ENCODE data around the gene REC114. TPM values are rescaled to one million over a fixed set of nuclear protein-coding genes. Genes with fewer than 3 reads are reported as not detected.

The REC114 gene
- total and polyA plus RNA-seq, 9 donors: 0.14 TPM; not detected in 8

DNA sequence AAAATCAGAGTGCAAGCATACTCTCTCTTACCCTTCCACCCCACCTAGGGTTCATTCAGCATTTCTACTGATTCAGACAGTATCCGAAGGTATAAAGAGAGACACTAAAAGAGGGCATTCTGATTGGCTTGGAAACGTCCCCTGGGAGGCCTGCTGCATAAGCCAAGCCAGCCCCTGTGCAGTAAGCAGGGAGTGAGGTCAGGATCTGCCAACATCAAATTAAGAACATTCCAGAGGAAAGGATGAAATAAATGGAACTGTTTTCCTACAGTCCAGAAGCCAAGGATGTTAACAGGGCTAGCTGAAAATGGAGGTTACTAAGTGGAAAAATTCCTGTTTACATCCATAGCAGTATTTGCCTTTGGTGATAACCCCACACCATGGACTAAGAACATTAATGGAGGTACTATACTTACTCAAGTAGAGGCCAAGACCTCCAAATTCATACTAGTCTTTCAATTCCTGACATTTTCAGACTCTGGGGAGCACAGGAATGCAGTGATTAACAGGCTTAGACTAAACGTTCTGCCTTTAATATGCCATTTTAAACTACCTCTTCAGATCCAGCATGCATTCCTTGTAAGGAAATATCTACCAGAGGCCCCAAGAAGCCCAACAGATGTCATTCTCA, 155.7 kb downstream of the REC114 start:
- H3K36me3 ChIP-seq (ENCODE audit: control insufficient read depth, insufficient read depth, low read length): no peaks in the 10 kb centered on the region
- H3K4me3 ChIP-seq (ENCODE audit: low read length): no peak overlapping the region
- no peaks in the 10 kb centered on the region for H3K27me3 ChIP-seq (ENCODE audit: control insufficient read depth, insufficient read depth, low read length)
- DNase-seq: peak; percentile 35
- no peak overlapping the region for H3K27ac ChIP-seq (ENCODE audit: low read length)
- no peaks in the 10 kb centered on the region for H3K9me3 ChIP-seq (replicated peaks; ENCODE audit: control insufficient read depth, low read depth, low read length)
- peaks cover 47% of the 10 kb centered on the region for H3K4me1 ChIP-seq (ENCODE audit: control insufficient read depth, insufficient read depth, low read length)
- WGBS (ENCODE audit: insufficient coverage): no CpG with 5 or more reads among the region's 3 CpGs

DNA sequence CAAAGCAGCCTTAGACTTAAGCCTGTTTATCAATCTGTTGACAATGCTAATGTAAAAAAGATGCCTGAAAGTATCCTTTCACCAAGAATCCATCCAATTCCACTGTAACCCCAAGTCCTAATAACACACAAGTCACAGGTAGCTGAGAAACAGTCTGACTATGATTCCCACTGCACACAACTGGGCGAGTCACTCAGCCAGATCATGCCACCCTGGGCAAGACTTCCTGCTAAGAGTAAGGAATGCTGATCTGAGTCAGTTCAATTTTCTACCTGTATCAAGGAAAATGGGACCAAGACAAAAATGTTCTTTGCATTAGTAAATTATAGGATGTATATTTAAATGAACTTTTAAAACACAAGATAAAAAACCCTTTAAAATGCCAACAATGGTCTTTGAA, 157.0 kb downstream of the REC114 start:
- no peak for DNase-seq
- WGBS (ENCODE audit: insufficient coverage): no CpG with 5 or more reads among the region's 1 CpG
- H3K27ac ChIP-seq (ENCODE audit: low read length): no peak overlapping the region

DNA sequence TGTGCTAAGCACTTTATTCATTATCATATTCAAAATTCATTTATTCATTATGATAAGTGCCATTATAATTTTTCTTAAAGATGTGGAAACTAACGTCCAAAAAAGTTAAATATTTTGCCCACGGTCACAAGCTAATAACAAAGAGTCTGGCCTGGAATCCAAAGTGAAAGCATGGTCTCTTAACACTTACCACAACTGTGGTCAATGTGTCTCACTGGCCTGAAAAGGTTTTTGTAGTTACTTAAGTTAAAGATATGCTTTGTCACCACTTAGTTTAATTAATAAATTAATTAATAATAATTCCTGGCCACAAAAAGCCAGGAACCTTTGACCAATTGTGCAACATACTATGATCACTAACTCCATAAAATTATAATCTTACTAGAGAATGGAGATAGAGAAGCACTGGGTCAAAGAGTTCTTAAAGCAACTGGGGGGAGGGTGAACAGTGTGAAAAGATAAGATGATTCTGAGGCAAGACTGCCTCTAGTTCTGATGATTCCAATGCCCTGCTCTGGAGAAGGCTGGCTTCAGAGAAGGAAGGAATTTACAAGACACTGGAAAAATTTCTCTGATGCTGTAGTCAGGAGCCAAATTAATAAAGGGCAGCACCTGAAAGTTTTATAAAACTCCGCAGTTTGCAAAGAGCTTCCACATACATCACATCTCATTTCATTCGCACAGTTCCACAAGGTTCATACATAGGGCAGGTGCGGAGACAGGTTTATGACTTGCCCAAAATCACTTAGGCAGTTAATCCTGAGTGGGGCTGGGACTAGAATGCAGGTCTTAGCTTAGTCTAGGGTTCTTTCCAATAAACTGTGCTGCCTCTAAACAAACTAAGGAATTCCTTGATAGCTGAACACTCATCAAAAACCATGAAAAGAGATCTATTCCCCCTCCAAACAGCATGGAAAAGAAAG, 157.7 kb downstream of the REC114 start:
- peaks cover 45% of the 10 kb centered on the region for H3K4me1 ChIP-seq (ENCODE audit: control insufficient read depth, insufficient read depth, low read length)
- H3K36me3 ChIP-seq (ENCODE audit: control insufficient read depth, insufficient read depth, low read length): no peaks in the 10 kb centered on the region
- no peaks in the 10 kb centered on the region for H3K27me3 ChIP-seq (ENCODE audit: control insufficient read depth, insufficient read depth, low read length)
- no peak for DNase-seq
- H3K27ac ChIP-seq (ENCODE audit: low read length): peak overlapping the region; percentile 90
- no CpG with 5 or more reads among the region's 5 CpGs for WGBS (ENCODE audit: insufficient coverage)
- H3K9me3 ChIP-seq (replicated peaks; ENCODE audit: control insufficient read depth, low read depth, low read length): no peaks in the 10 kb centered on the region
- no peak overlapping the region for H3K4me3 ChIP-seq (ENCODE audit: low read length)

More for the DNA sequence above, 157.0 kb downstream of the REC114 start:
- Histone ChIP-seq H3K4me1 (ENCODE audit: control insufficient read depth, insufficient read depth, low read length) (peaks cover 47% of the 10 kb centered on the region), H3K4me3 (ENCODE audit: low read length) (no peak overlapping the region), H3K36me3 (ENCODE audit: control insufficient read depth, insufficient read depth, low read length) (no peaks in the 10 kb centered on the region), H3K9me3 (replicated peaks; ENCODE audit: control insufficient read depth, low read depth, low read length) (no peaks in the 10 kb centered on the region), H3K27me3 (ENCODE audit: control insufficient read depth, insufficient read depth, low read length) (no peaks in the 10 kb centered on the region)

DNA sequence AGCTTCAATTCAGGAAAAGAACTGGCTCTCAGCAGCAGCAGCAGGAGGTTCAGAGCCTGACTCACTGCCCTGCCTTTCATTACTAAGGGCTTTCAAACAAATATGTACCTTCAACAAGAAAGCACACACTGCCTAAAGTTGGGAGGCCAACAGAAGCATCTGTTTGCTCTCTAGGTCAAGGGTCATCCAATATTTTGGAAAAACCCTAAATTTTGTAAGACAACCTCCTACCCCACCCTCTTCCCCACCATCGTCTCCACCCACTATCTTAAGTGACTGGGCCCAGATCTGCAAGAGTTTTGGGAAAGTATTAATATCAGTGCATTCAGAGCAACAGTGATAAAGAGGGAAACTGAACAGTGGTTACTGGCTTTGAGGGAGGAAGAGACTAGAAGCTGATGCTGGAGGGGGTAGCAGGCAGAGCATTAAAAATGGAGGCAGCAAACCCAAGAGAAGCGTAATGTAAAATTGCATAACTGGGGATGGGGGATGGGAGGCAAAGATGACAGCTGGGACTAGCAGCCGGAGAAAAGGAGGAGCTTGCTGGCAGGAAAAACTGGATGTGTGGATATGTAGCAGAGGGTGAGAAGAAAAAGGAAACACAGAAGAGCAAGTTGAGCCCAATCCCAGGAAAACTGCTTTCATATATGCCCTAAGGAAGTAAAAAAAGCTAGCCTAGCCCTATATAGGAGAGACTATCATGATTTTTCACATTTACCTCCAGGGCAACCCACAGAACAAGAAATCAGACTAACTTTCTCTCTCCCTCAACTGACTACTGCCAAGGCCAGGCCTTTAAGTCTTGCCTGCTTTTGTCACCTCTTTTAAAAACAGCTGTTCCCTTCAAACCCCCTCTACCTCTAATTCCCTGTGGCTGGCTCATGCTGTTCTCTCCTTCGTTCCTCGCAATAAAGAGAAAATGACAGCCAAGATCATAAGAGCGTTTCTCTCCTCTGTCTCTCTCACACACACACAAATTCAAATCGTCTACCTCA, 158.8 kb downstream of the REC114 start:
- whole genome bisulfite sequencing (ENCODE audit: insufficient coverage): 16% methylated on average over 5 of the region's 7 CpGs
- peaks cover 39% of the 10 kb centered on the region for H3K4me1 ChIP-seq (ENCODE audit: control insufficient read depth, insufficient read depth, low read length)

DNA sequence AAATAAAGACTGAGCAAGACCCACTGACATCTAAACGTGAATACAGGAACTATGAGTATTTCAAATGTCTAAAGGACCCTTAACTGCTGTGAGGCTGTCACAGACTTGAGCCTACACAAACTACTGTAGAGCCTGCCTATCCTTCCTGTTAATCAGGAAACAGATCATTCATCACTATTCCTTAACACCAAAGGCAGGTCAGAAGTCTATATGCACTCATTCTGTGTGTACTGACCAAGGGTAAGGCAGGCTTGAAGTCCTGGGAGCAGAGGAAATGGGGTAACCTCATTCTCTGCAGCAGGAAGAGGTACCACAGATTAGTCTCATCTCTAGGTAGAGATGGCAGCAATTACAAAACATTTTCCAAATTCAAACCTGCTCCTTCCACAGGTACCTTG, 159.5 kb downstream of the REC114 start:
- H3K36me3 ChIP-seq (ENCODE audit: control insufficient read depth, insufficient read depth, low read length): no peaks in the 10 kb centered on the region

More for the DNA sequence above, 158.8 kb downstream of the REC114 start:
- Histone ChIP-seq H3K27ac (ENCODE audit: low read length) (peak overlapping the region; percentile 90), H3K4me3 (ENCODE audit: low read length) (no peak overlapping the region), H3K9me3 (replicated peaks; ENCODE audit: control insufficient read depth, low read depth, low read length) (no peaks in the 10 kb centered on the region), H3K36me3 (ENCODE audit: control insufficient read depth, insufficient read depth, low read length) (no peaks in the 10 kb centered on the region), H3K27me3 (ENCODE audit: control insufficient read depth, insufficient read depth, low read length) (no peaks in the 10 kb centered on the region)
- DNase-seq: peak; percentile 90

DNA sequence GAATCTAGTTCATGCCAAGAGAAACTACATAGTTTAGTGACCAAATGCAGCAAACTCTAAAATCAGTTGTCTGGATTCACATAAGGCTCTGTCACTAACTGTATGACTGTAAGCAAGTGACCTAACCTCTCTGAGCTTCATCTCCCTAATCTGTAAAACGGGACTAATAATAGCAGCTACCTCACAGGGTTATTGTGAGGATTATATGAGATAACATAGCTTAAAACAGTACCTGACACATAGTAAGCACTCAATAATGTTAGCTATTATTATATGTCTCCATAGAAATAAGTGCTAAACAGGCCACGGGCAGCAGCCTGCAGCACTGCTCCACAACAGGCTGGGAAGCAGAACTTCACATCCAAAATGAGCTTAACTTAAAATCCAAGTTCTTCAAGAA, 160.0 kb downstream of the REC114 start:
- H3K27ac ChIP-seq (ENCODE audit: low read length): peak overlapping the region; percentile 90
- no peaks in the 10 kb centered on the region for H3K9me3 ChIP-seq (replicated peaks; ENCODE audit: control insufficient read depth, low read depth, low read length)
- WGBS (ENCODE audit: insufficient coverage): no CpG with 5 or more reads among the region's 2 CpGs
- no peaks in the 10 kb centered on the region for H3K27me3 ChIP-seq (ENCODE audit: control insufficient read depth, insufficient read depth, low read length)
- H3K4me3 ChIP-seq (ENCODE audit: low read length): no peak overlapping the region
- H3K36me3 ChIP-seq (ENCODE audit: control insufficient read depth, insufficient read depth, low read length): no peaks in the 10 kb centered on the region
- peaks cover 35% of the 10 kb centered on the region for H3K4me1 ChIP-seq (ENCODE audit: control insufficient read depth, insufficient read depth, low read length)
- no peak for DNase-seq

More for the DNA sequence above, 159.5 kb downstream of the REC114 start:
- WGBS (ENCODE audit: insufficient coverage): 0% methylated on average over 1 of the region's 1 CpG
- DNase-seq: no peak
- Histone ChIP-seq H3K9me3 (replicated peaks; ENCODE audit: control insufficient read depth, low read depth, low read length) (no peaks in the 10 kb centered on the region), H3K27me3 (ENCODE audit: control insufficient read depth, insufficient read depth, low read length) (no peaks in the 10 kb centered on the region), H3K4me3 (ENCODE audit: low read length) (no peak overlapping the region), H3K27ac (ENCODE audit: low read length) (peak overlapping the region; percentile 90), H3K4me1 (ENCODE audit: control insufficient read depth, insufficient read depth, low read length) (peaks cover 36% of the 10 kb centered on the region)

DNA sequence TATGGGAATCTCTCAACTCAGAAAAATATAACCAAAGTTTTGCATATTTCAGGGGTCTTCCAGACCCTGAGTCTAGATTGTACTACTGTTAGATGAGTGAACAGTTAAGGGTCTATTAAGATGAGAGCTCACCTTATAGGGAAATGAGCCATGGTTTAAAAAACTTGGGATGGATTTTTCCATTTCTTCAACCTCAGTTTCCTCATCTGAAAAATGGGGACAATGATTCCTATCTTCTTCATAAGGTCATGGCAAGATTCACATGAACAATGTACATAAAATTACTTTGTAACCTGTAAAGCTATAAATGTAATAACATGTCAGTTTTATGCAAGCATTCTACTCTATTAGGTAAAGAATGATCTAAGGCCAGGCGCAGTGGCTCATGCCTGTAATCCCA, 161.5 kb downstream of the REC114 start:
- H3K36me3 ChIP-seq (ENCODE audit: control insufficient read depth, insufficient read depth, low read length): no peaks in the 10 kb centered on the region
- no CpG with 5 or more reads among the region's 1 CpG for WGBS (ENCODE audit: insufficient coverage)
- H3K9me3 ChIP-seq (replicated peaks; ENCODE audit: control insufficient read depth, low read depth, low read length): no peaks in the 10 kb centered on the region
- no peak overlapping the region for H3K4me3 ChIP-seq (ENCODE audit: low read length)
- H3K27me3 ChIP-seq (ENCODE audit: control insufficient read depth, insufficient read depth, low read length): no peaks in the 10 kb centered on the region
- peaks cover 24% of the 10 kb centered on the region for H3K4me1 ChIP-seq (ENCODE audit: control insufficient read depth, insufficient read depth, low read length)
- no peak for DNase-seq
- H3K27ac ChIP-seq (ENCODE audit: low read length): no peak overlapping the region

DNA sequence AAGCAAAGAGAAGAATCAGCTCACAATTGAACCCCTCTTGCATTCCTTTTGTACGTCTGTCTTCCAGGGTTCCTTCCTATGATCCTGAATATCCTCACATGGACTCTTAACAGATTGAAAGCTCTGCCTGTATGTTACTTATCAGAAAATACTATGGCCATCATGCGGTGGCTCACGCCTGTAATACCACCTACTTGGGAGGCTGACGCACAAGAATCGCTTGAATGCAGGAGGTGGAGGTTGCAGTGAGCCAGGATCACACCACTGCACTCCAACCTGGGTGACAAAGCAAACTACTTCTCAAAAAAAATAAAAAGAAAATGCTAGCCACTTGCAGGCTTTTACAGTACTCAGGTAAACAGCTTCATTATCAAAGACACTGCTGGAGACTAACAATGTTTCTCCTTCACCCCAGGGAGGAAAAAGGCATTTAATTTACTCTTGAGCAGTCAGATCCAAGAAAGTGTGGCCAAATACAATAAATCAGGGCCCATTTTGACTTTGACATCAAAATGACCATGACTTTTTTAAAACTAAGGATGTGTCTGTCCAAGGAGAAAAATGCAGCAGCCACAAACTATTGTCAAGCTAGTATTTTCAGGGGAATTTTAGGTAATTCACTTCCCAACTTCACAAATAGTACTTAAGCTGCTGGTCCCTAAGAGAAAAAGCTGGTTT, 162.9 kb downstream of the REC114 start:
- no peak for DNase-seq
- Histone ChIP-seq H3K27ac (ENCODE audit: low read length) (no peak overlapping the region), H3K27me3 (ENCODE audit: control insufficient read depth, insufficient read depth, low read length) (no peaks in the 10 kb centered on the region), H3K4me1 (ENCODE audit: control insufficient read depth, insufficient read depth, low read length) (peaks cover 22% of the 10 kb centered on the region), H3K9me3 (replicated peaks; ENCODE audit: control insufficient read depth, low read depth, low read length) (no peaks in the 10 kb centered on the region), H3K4me3 (ENCODE audit: low read length) (no peak overlapping the region), H3K36me3 (ENCODE audit: control insufficient read depth, insufficient read depth, low read length) (no peaks in the 10 kb centered on the region)
- 100% methylated on average over 1 of the region's 5 CpGs for WGBS (ENCODE audit: insufficient coverage)

DNA sequence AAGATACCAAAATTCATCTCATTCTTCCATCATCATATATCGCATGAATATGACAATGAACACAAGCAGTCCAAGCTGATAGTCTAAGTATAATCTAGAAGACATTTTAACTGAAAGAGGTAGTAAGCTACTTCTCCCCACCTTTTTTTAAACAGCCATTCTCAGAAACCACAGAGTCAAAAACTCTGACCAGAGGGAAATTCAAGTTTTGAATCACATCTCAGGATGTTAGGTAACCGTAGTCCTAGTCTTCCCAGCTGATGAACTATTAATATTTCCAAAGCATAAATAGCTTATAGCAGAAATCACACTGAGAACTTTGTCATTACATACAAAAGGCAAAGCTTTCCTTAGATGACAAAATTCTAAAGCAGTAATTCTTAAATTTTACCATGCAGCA, 164.4 kb downstream of the REC114 start:
- WGBS (ENCODE audit: insufficient coverage): no CpG with 5 or more reads among the region's 2 CpGs
- no peaks in the 10 kb centered on the region for H3K27me3 ChIP-seq (ENCODE audit: control insufficient read depth, insufficient read depth, low read length)
- H3K27ac ChIP-seq (ENCODE audit: low read length): no peak overlapping the region
- no peak for DNase-seq
- peaks cover 9% of the 10 kb centered on the region for H3K4me1 ChIP-seq (ENCODE audit: control insufficient read depth, insufficient read depth, low read length)
- no peaks in the 10 kb centered on the region for H3K9me3 ChIP-seq (replicated peaks; ENCODE audit: control insufficient read depth, low read depth, low read length)
- no peak overlapping the region for H3K4me3 ChIP-seq (ENCODE audit: low read length)
- H3K36me3 ChIP-seq (ENCODE audit: control insufficient read depth, insufficient read depth, low read length): no peaks in the 10 kb centered on the region

All from muscle of leg (tissue), 11 donors.